22Rv1 (cell line): ENCODE results near the gene TLE1.

Experiments used
- CTCF ChIP-seq: fragments of 450-650 bp; IDR thresholded peaks from 2 replicates; pipeline ENCODE4 v1.5.1; 2017; ENCODE audit warnings: mild to moderate bottlenecking
- ZFX ChIP-seq: fragments of 450-650 bp; IDR thresholded peaks from 2 replicates; pipeline ENCODE4 v1.6.1; 2017; ENCODE audit warnings: antibody characterized with exemption, borderline replicate concordance

- no peak for TF ChIP-seq CTCF
- TF ChIP-seq ZFX, result no peak
These were observed 147.0 kb downstream of the TLE1 start for GRCh38 chr9:81542118-81542889.
